ENCODE measurements around the gene GNAL. TPM values are rescaled to one million over a fixed set of nuclear protein-coding genes. Genes with fewer than 3 reads are reported as not detected.
A peak's percentile ranks its signal among the peaks of the same experiment; 100 is the strongest.

GNAL gene
- total RNA-seq, 1 experiment from 2014 or later = 28.4 TPM

DNA sequence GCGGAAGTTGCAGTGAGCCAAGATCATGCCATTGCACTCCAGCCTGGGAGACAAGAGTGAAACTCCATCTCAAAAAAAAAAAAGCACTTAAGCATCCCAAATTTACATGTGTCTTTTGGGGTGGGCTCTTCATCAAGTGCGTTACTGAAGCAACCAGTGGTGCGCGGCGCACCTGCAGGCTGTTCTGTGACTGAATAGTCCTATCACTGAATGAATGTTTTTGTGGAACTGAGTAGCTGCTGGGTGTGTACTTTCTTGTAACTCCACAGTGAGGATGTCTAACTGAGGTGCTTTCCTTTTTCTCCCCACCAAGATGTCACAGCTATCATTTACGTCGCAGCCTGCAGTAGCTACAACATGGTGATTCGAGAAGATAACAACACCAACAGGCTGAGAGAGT is 179.2 kb downstream of the GNAL start:
- H3K36me3 Mint-ChIP-seq (ENCODE audit: insufficient read depth, unreplicated experiment) = no peaks in the 10 kb centered on the region
- TF ChIP-seq CTCF (IDR thresholded peaks at IDR 0.05; ENCODE audit: insufficient read depth in 1 of 2, low read depth in 1 of 2, low read length in 1 of 2, severe bottlenecking in 1 of 2, unreplicated experiment in 1 of 2) = no peak
- H3K4me1 Mint-ChIP-seq (ENCODE audit: low read depth, unreplicated experiment) = no peaks in the 10 kb centered on the region
- no peak overlapping the region for H3K27ac Mint-ChIP-seq (ENCODE audit: unreplicated experiment)
- no peak for DNase-seq
- H3K4me3 ChIP-seq (ENCODE audit: low read depth, low read length) = no peak overlapping the region
- BruUV-seq (replicated peaks) = no TSS peak
- H3K4me3 Mint-ChIP-seq (ENCODE audit: unreplicated experiment) = no peak overlapping the region
- H3K27me3 Mint-ChIP-seq (ENCODE audit: insufficient read depth, unreplicated experiment) = no peaks in the 10 kb centered on the region
- no peaks in the 10 kb centered on the region; the same call in 1 of the 2 replicates for H3K36me3 ChIP-seq (ENCODE audit: control insufficient read depth, insufficient read depth, low read length)
- ChIA-PET POLR2A (no interaction called here), CTCF (no interaction called here)
- H3K9me3 Mint-ChIP-seq (ENCODE audit: unreplicated experiment) = no peaks in the 10 kb centered on the region
- no peaks in the 10 kb centered on the region for H3K27me3 ChIP-seq (replicated peaks; ENCODE audit: control insufficient read depth, insufficient read depth, low read length)
- intact Hi-C loops (cut with micrococcal nuclease; ENCODE audit: unreplicated experiment) = no loop called here
- H3K9me3 ChIP-seq = no peaks in the 10 kb centered on the region
- peaks cover 10% of the 10 kb centered on the region; the same call in 1 of the 2 replicates for H3K4me1 ChIP-seq

DNA sequence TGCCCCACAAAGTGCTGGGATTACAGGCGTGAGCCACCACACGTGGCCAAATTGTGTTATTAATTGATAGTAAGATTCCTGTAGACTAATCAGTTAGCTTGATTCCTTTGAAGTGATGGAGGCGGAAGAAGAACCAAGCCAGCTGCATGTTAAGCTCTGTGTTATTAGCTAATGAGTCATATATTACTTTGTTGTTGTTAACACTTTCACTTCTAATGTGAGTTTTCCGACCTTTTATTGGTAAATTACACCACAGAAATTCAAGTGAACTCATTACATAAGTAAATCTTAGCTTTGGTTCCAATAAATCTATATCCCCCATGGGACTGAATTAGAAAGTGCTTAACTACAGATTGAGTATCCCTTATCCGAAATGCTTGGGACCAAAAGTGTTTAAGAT is 182.4 kb downstream of the GNAL start:
- Histone ChIP-seq H3K9me3 (no peaks in the 10 kb centered on the region), H3K4me3 (ENCODE audit: low read depth, low read length) (no peak overlapping the region), H3K4me1 (peaks cover 10% of the 10 kb centered on the region; the same call in 1 of the 2 replicates), H3K36me3 (ENCODE audit: control insufficient read depth, insufficient read depth, low read length) (no peaks in the 10 kb centered on the region; the same call in 1 of the 2 replicates), H3K27me3 (replicated peaks; ENCODE audit: control insufficient read depth, insufficient read depth, low read length) (no peaks in the 10 kb centered on the region)
- intact Hi-C loops (cut with micrococcal nuclease; ENCODE audit: unreplicated experiment) = no loop called here
- no peak for DNase-seq
- CTCF ChIA-PET = interaction anchor here (0.8 to 1.8 kb wide), 3 partner anchors 31 to 168 kb away, joined by 3 to 7 read pairs (median 4); no protein-coding TSS in a partner anchor
- no peak overlapping the region for H3K27ac Mint-ChIP-seq (ENCODE audit: unreplicated experiment)
- peaks cover 9% of the 10 kb centered on the region for H3K36me3 Mint-ChIP-seq (ENCODE audit: insufficient read depth, unreplicated experiment)
- no peak for TF ChIP-seq CTCF (IDR thresholded peaks at IDR 0.05; ENCODE audit: insufficient read depth in 1 of 2, low read depth in 1 of 2, low read length in 1 of 2, severe bottlenecking in 1 of 2, unreplicated experiment in 1 of 2)
- POLR2A ChIA-PET = interaction anchor here (1.0 kb wide), 1 partner anchor 109 kb away, joined by 3 read pairs; no protein-coding TSS in a partner anchor
- peaks cover 7% of the 10 kb centered on the region for H3K4me1 Mint-ChIP-seq (ENCODE audit: low read depth, unreplicated experiment)
- no TSS peak for BruUV-seq (replicated peaks)
- no peak overlapping the region for H3K4me3 Mint-ChIP-seq (ENCODE audit: unreplicated experiment)
- no peaks in the 10 kb centered on the region for H3K9me3 Mint-ChIP-seq (ENCODE audit: unreplicated experiment)
- H3K27me3 Mint-ChIP-seq (ENCODE audit: insufficient read depth, unreplicated experiment) = no peaks in the 10 kb centered on the region

DNA sequence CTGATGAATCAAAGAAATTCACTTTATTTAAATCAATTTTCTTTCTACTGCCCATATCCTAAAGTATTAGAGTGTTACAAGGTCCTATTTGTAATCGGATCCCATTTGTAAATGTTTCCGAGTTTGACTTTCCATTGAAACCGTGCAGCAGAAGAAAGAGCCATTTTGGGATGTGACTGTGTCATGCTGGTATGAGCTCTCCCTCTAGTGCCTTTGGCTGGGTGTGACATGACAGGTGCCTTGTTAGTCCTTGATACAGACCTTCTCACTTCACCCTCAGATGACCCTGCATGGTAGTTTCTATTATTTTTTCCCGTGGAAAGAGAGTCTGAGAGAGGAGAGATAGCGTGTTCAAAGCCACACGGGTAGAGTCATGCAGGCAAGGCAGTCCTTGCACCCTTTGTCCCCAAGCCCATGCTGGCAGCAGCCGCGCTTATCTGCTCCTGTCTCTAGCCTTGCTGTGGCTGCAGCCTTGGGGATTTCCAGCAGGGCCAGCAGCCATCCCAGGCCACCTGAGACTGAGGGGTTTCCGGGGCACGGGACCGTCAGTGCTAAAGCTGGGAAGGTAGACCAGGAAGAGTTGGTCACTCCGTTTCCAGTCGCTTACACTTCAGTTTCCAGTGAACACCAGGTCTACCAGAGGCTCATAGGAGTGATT is 183.5 kb downstream of the GNAL start:
- Histone ChIP-seq H3K4me3 (ENCODE audit: low read depth, low read length) (no peak overlapping the region), H3K9me3 (no peaks in the 10 kb centered on the region), H3K4me1 (peaks cover 10% of the 10 kb centered on the region; the same call in 1 of the 2 replicates), H3K36me3 (ENCODE audit: control insufficient read depth, insufficient read depth, low read length) (no peaks in the 10 kb centered on the region; the same call in 1 of the 2 replicates), H3K27me3 (replicated peaks; ENCODE audit: control insufficient read depth, insufficient read depth, low read length) (no peaks in the 10 kb centered on the region)
- TF ChIP-seq CTCF (IDR thresholded peaks at IDR 0.05; ENCODE audit: insufficient read depth in 1 of 2, low read depth in 1 of 2, low read length in 1 of 2, severe bottlenecking in 1 of 2, unreplicated experiment in 1 of 2) = peak; percentile 74 to 80
- peaks cover 7% of the 10 kb centered on the region for H3K4me1 Mint-ChIP-seq (ENCODE audit: low read depth, unreplicated experiment)
- CTCF ChIA-PET = interaction anchor here (0.6 to 1.3 kb wide), 6 partner anchors 39 to 144 kb away, joined by 3 to 9 read pairs (median 4); no protein-coding TSS in a partner anchor
- POLR2A ChIA-PET = no interaction called here
- no TSS peak for BruUV-seq (replicated peaks)
- peaks cover 9% of the 10 kb centered on the region for H3K36me3 Mint-ChIP-seq (ENCODE audit: insufficient read depth, unreplicated experiment)
- no peaks in the 10 kb centered on the region for H3K9me3 Mint-ChIP-seq (ENCODE audit: unreplicated experiment)
- DNase-seq = peak; percentile 68 to 71
- H3K27ac Mint-ChIP-seq (ENCODE audit: unreplicated experiment) = no peak overlapping the region
- H3K27me3 Mint-ChIP-seq (ENCODE audit: insufficient read depth, unreplicated experiment) = no peaks in the 10 kb centered on the region
- intact Hi-C loops (cut with micrococcal nuclease; ENCODE audit: unreplicated experiment) = loop anchor here (1.0 to 2.0 kb wide), 5 partner anchors 32 to 217 kb away; no protein-coding TSS in a partner anchor
- no peak overlapping the region for H3K4me3 Mint-ChIP-seq (ENCODE audit: unreplicated experiment)

All from Caco-2 (cell line).